Tibial nerve (tissue), 4 donors: Measurements from ENCODE around the gene HIP1R. TPM values are rescaled to one million over a fixed set of nuclear protein-coding genes. Genes with fewer than 3 reads are reported as not detected.
A peak's percentile ranks its signal among the peaks of the same experiment; 100 is the strongest.

Source experiments
- DNase-seq, 2 donors: peaks; one replicate each; pipeline ENCODE4 v3.0.0-alpha.2; 2019; ENCODE audit warnings: low spot score in 2 of 2
- H3K27ac ChIP-seq, 4 donors: fragments of 200-600 bp; sonication (generic) in 3 of 4; one replicate each; pipeline ENCODE4 v1.5.1; 2017 to 2019; ENCODE audit warnings: mild to moderate bottlenecking in 1 of 4
- H3K27me3 ChIP-seq, 2 donors: fragments of 200-600 bp; sonication (generic) in 1 of 2; one replicate each; pipeline versions ENCODE4 v1.5.1 to v1.6.0; 2017 to 2019
- H3K36me3 ChIP-seq, 3 donors: fragments of 200-600 bp; sonication (generic); one replicate each; pipeline ENCODE4 v1.5.1; 2018 to 2019
- H3K4me1 ChIP-seq, 4 donors: fragments of 200-600 bp; sonication (generic) in 3 of 4; one replicate each; pipeline ENCODE4 v1.5.1; 2017 to 2019
- H3K4me3 ChIP-seq, 4 donors: fragments of 200-600 bp; sonication (generic) in 3 of 4; one replicate each; pipeline ENCODE4 v1.5.1; 2017 to 2019; ENCODE audit warnings: mild to moderate bottlenecking in 1 of 4, moderate library complexity in 1 of 4
- H3K9me3 ChIP-seq, 4 donors: fragments of 200-600 bp; sonication (generic) in 3 of 4; one replicate each; pipeline ENCODE4 v1.5.1; 2017 to 2019
- CTCF ChIP-seq, 5 experiments: fragments of 200-600 bp in 3 of 5; fragments of 450-650 bp in 2 of 5; sonication (generic) in 3 of 5; IDR thresholded peaks; one replicate each; pipeline ENCODE4 v1.5.1; 2016 to 2019; ENCODE audit warnings: antibody characterized with exemption in 5 of 5, mild to moderate bottlenecking in 3 of 5, moderate library complexity in 2 of 5
- EP300 ChIP-seq, 2 donors: sonication (generic); formaldehyde crosslinking; IDR thresholded peaks; one replicate each; pipeline ENCODE4 v1.6.1; 2017; ENCODE audit warnings: antibody characterized with exemption in 2 of 2, mild to moderate bottlenecking in 1 of 2
- POLR2A ChIP-seq, 2 donors: fragments of 450-650 bp; IDR thresholded peaks; one replicate each; pipeline ENCODE4 v1.6.1; 2017; ENCODE audit warnings: antibody characterized with exemption in 2 of 2, mild to moderate bottlenecking in 2 of 2, moderate library complexity in 2 of 2
- WGBS, 2 donors: methylation state at CpG; one replicate each; pipeline ENCODE4 v1.1.5; 2018; 5-methylcytosine and 5-hydroxymethylcytosine counted together
- total RNA-seq, 4 donors: library from RNA; depleted of rRNA; stranded (reverse); fragments of >200 nt; gene quantifications; one replicate each; pipeline ENCODE4 v1.1.0, GENCODE V29; 2016

The HIP1R gene
- total RNA-seq, 4 donors from 2014 or later = 10.3 to 22.5 (median 16.9) TPM

- Histone ChIP-seq H3K36me3 (no peaks in the 10 kb centered on the region), H3K27me3 (no peaks in the 10 kb centered on the region), H3K4me1 (peaks cover 0 to 28% (median 8%) of the 10 kb centered on the region in 4 donors), H3K27ac (peak overlapping the region in 2 of 4 donors; percentile 32 to 70), H3K4me3 (no peak overlapping the region), H3K9me3 (no peaks in the 10 kb centered on the region)
- 66 to 79% methylated on average over 12 to 22 of the region's 22 CpGs for WGBS, 2 donors
- TF ChIP-seq POLR2A (IDR thresholded peaks at IDR 0.05) (no peak), CTCF (IDR thresholded peaks at IDR 0.05) (no peak), EP300 (IDR thresholded peaks at IDR 0.05) (no peak)
- DNase-seq = no peak
These were observed 7.5 kb downstream of the HIP1R start for GRCh38 chr12:122842505-122843405.

- H3K27me3 ChIP-seq = no peaks in the 10 kb centered on the region
- no peaks in the 10 kb centered on the region for H3K9me3 ChIP-seq
- no peak for DNase-seq
- TF ChIP-seq POLR2A (IDR thresholded peaks at IDR 0.05) (no peak), CTCF (IDR thresholded peaks at IDR 0.05) (no peak), EP300 (IDR thresholded peaks at IDR 0.05) (no peak)
- 90 to 91% methylated on average over 8 of the region's 8 CpGs for WGBS, 2 donors
- H3K36me3 ChIP-seq = no peaks in the 10 kb centered on the region
- no peak overlapping the region for H3K27ac ChIP-seq
- H3K4me1 ChIP-seq = peaks cover 0 to 35% (median 7%) of the 10 kb centered on the region in 4 donors
- no peak overlapping the region for H3K4me3 ChIP-seq
These were observed 8.2 kb downstream of the HIP1R start for GRCh38 chr12:122843455-122843854.

- WGBS, 2 donors = 72 to 82% methylated on average over 7 to 8 of the region's 8 CpGs
- Histone ChIP-seq H3K4me1 (peaks cover 0 to 37% (median 7%) of the 10 kb centered on the region in 4 donors), H3K27ac (peak overlapping the region in 2 of 4 donors; percentile 46 to 63), H3K9me3 (no peaks in the 10 kb centered on the region), H3K36me3 (no peaks in the 10 kb centered on the region), H3K27me3 (no peaks in the 10 kb centered on the region), H3K4me3 (no peak overlapping the region)
- no peak for TF ChIP-seq CTCF (IDR thresholded peaks at IDR 0.05)
- TF ChIP-seq EP300 (IDR thresholded peaks at IDR 0.05) = no peak
- no peak for TF ChIP-seq POLR2A (IDR thresholded peaks at IDR 0.05)
- no peak for DNase-seq
These were observed 9.2 kb downstream of the HIP1R start for GRCh38 chr12:122844366-122844971.

GRCh38 chr12:122845041-122845864 lies 10.0 kb downstream of the HIP1R start:
- Histone ChIP-seq H3K27ac (peak overlapping the region in 2 of 4 donors; percentile 46 to 63), H3K4me3 (no peak overlapping the region), H3K9me3 (no peaks in the 10 kb centered on the region), H3K27me3 (no peaks in the 10 kb centered on the region), H3K36me3 (no peaks in the 10 kb centered on the region), H3K4me1 (peaks cover 0 to 37% (median 7%) of the 10 kb centered on the region in 4 donors)
- no peak for DNase-seq
- TF ChIP-seq CTCF (IDR thresholded peaks at IDR 0.05) = no peak
- TF ChIP-seq EP300 (IDR thresholded peaks at IDR 0.05) = no peak
- TF ChIP-seq POLR2A (IDR thresholded peaks at IDR 0.05) = no peak
- 71 to 74% methylated on average over 21 to 24 of the region's 30 CpGs for WGBS, 2 donors
